ENCODE measurements around the gene GAS7.

- TF ChIP-seq POLR2A (IDR thresholded peaks at IDR 0.05) (no peak), CTCF (IDR thresholded peaks at IDR 0.05) (no peak)
These were observed 281.3 kb downstream of the GAS7 start for GRCh38 chr17:9917131-9917530.

All from stomach (tissue), 4 donors.